PFSK-1 (cell line): ENCODE results near the gene SLC16A4.

Experiments used
- REST ChIP-seq, 2 experiments: IDR thresholded peaks; 2 replicates each; pipeline versions ENCODE4 v1.6.1 to v1.8.0; 2011 to 2012; ENCODE audit warnings: low read depth in 2 of 2, low read length in 2 of 2, control low read depth in 1 of 2, inconsistent platforms in 1 of 2, mild to moderate bottlenecking in 1 of 2, moderate library complexity in 1 of 2; ENCODE audit not compliant: insufficient read depth in 1 of 2
- SIN3A ChIP-seq: IDR thresholded peaks from 2 replicates; pipeline ENCODE4 v1.6.1; 2012; ENCODE audit warnings: mild to moderate bottlenecking, low read length, moderate library complexity, borderline replicate concordance; ENCODE audit not compliant: insufficient read depth

- TF ChIP-seq REST (IDR thresholded peaks at IDR 0.05; ENCODE audit: insufficient read depth in 1 of 2, low read depth in 2 of 2, low read length in 2 of 2) (no peak), SIN3A (no peak)
Observed at GRCh38 chr1:110420023-110420662, 29.3 kb upstream of the SLC16A4 start.
